Neural crest cell (in vitro differentiated cells): ENCODE data around the gene ADTRP. TPM values are rescaled to one million over a fixed set of nuclear protein-coding genes. Genes with fewer than 3 reads are reported as not detected.
"Not testable (repeated sequence)": the region's sequence is repeated elsewhere in the genome, so short reads cannot be mapped to it uniquely, and the experiment has no call there.

ENCODE experiments used
- DNase-seq: peaks from one replicate; pipeline ENCODE4 v3.0.0; 2021; ENCODE audit warnings: low read depth, mixed read lengths, low spot score
- H3K27ac Mint-ChIP-seq: one replicate; pipeline ENCODE4 v1.8.0; 2021; ENCODE audit warnings: mild to moderate bottlenecking, mixed read lengths; ENCODE audit not compliant: unreplicated experiment
- H3K27me3 Mint-ChIP-seq: 2 replicates; pipeline ENCODE4 v1.8.0; 2021; ENCODE audit warnings: low read depth, mild to moderate bottlenecking, mixed read lengths
- H3K36me3 Mint-ChIP-seq: 2 replicates; pipeline ENCODE4 v1.8.0; 2021; ENCODE audit warnings: low read depth, mild to moderate bottlenecking, mixed read lengths
- H3K4me1 Mint-ChIP-seq: 2 replicates; pipeline ENCODE4 v1.8.0; 2021; ENCODE audit warnings: mixed read lengths
- H3K4me3 Mint-ChIP-seq: one replicate; pipeline ENCODE4 v1.8.0; 2021; ENCODE audit warnings: mild to moderate bottlenecking, mixed read lengths
- H3K9me3 Mint-ChIP-seq: 2 replicates; pipeline ENCODE4 v1.8.0; 2021; ENCODE audit warnings: mixed read lengths
- CTCF ChIP-seq: fragments of 200-600 bp; sonication (generic); conservative IDR thresholded peaks from 2 replicates; pipeline ENCODE4 v1.5.0; 2021; ENCODE audit warnings: antibody characterized with exemption, mild to moderate bottlenecking
- total RNA-seq: library from RNA; stranded (reverse); gene quantifications from 2 replicates; pipeline ENCODE4 v1.2.1, GENCODE V29; 2021

Gene ADTRP
- total RNA-seq, 1 donor from 2014 or later: not detected

GRCh38 chr6:11692451-11693376 is 85.9 kb downstream of the ADTRP start:
- Mint-ChIP-seq H3K36me3 (no peaks in the 10 kb centered on the region), H3K27ac (no peak overlapping the region), H3K4me1 (peaks cover 6% of the 10 kb centered on the region), H3K27me3 (no peaks in the 10 kb centered on the region), H3K4me3 (no peak overlapping the region), H3K9me3 (peaks cover 12% of the 10 kb centered on the region)
- no peak for DNase-seq
- no peak for TF ChIP-seq CTCF

GRCh38 chr6:11689847-11690246 is 88.8 kb downstream of the ADTRP start:
- no peak overlapping the region for H3K4me3 Mint-ChIP-seq
- DNase-seq: no peak
- no peak overlapping the region for H3K27ac Mint-ChIP-seq
- no peak for TF ChIP-seq CTCF
- H3K4me1 Mint-ChIP-seq: peaks cover 10% of the 10 kb centered on the region
- no peaks in the 10 kb centered on the region for H3K36me3 Mint-ChIP-seq
- peaks cover 7% of the 10 kb centered on the region for H3K9me3 Mint-ChIP-seq
- H3K27me3 Mint-ChIP-seq: no peaks in the 10 kb centered on the region

- not testable (repeated sequence) for H3K4me3 Mint-ChIP-seq
Observed at GRCh38 chr6:11689400-11689799, 89.2 kb downstream of the ADTRP start.

GRCh38 chr6:11688425-11688709 is 90.2 kb downstream of the ADTRP start:
- H3K27me3 Mint-ChIP-seq: no peaks in the 10 kb centered on the region
- TF ChIP-seq CTCF: no peak
- H3K4me1 Mint-ChIP-seq: peaks cover 10% of the 10 kb centered on the region
- peaks cover 7% of the 10 kb centered on the region for H3K9me3 Mint-ChIP-seq
- H3K27ac Mint-ChIP-seq: no peak overlapping the region
- DNase-seq: no peak
- H3K36me3 Mint-ChIP-seq: no peaks in the 10 kb centered on the region
- no peak overlapping the region for H3K4me3 Mint-ChIP-seq

More at GRCh38 chr6:11689400-11689799, 89.2 kb downstream of the ADTRP start:
- not testable (repeated sequence) for H3K27me3 Mint-ChIP-seq, H3K4me1 Mint-ChIP-seq, DNase-seq, H3K36me3 Mint-ChIP-seq, H3K9me3 Mint-ChIP-seq, H3K27ac Mint-ChIP-seq

GRCh38 chr6:11685481-11686093 is 93.0 kb downstream of the ADTRP start:
- H3K9me3 Mint-ChIP-seq: peaks cover 9% of the 10 kb centered on the region
- no peak overlapping the region for H3K27ac Mint-ChIP-seq
- H3K36me3 Mint-ChIP-seq: no peaks in the 10 kb centered on the region
- DNase-seq: no peak
- TF ChIP-seq CTCF: no peak
- H3K4me1 Mint-ChIP-seq: peaks cover 10% of the 10 kb centered on the region
- no peak overlapping the region for H3K4me3 Mint-ChIP-seq
- no peaks in the 10 kb centered on the region for H3K27me3 Mint-ChIP-seq

- no peak for TF ChIP-seq CTCF
- Mint-ChIP-seq H3K4me3 (no peak overlapping the region), H3K4me1 (peaks cover 10% of the 10 kb centered on the region), H3K27ac (no peak overlapping the region), H3K36me3 (no peaks in the 10 kb centered on the region), H3K27me3 (no peaks in the 10 kb centered on the region), H3K9me3 (peaks cover 11% of the 10 kb centered on the region)
- no peak for DNase-seq
Observed at GRCh38 chr6:11684901-11685480, 93.6 kb downstream of the ADTRP start.
